BJ (cell line): ENCODE measurements around the gene NR2F1-AS1. TPM values are rescaled to one million over a fixed set of nuclear protein-coding genes. Genes with fewer than 3 reads are reported as not detected.

Source experiments
- CTCF ChIA-PET: fragments of 350-600 bp; formaldehyde crosslinking; extraction: SDS; loops from one replicate; lab custom pipeline; 2021; ENCODE audit warnings: antibody characterized with exemption, inconsistent platforms; lab: Yijun Ruan, JAX
- POLR2A ChIA-PET: fragments of 300-600 bp; sonication (Branson Sonifier 250); formaldehyde crosslinking; extraction: SDS; loops from one replicate; lab custom pipeline; 2021; ENCODE audit warnings: antibody characterized with exemption; lab: Charles Lee
- DNase-seq: peaks from one replicate; pipeline ENCODE4 v3.0.0-alpha.2; 2011; ENCODE audit warnings: low read depth
- H3K27me3 ChIP-seq: 2 replicates; pipeline ENCODE4 v1.6.0; 2011; ENCODE audit warnings: low read length; ENCODE audit not compliant: control insufficient read depth, insufficient read depth
- H3K36me3 ChIP-seq: 2 replicates; pipeline ENCODE4 v1.5.1; 2011; ENCODE audit warnings: low read length; ENCODE audit not compliant: control insufficient read depth, insufficient read depth
- H3K4me3 ChIP-seq: 2 replicates; pipeline ENCODE4 v1.5.1; 2011; ENCODE audit warnings: low read depth, mild to moderate bottlenecking, control low read depth, low read length
- CTCF ChIP-seq: IDR thresholded peaks from 2 replicates; pipeline ENCODE4 v1.5.1; 2011; ENCODE audit warnings: low read depth, mild to moderate bottlenecking, control low read depth, inconsistent platforms, low read length, moderate library complexity; ENCODE audit not compliant: insufficient read depth
- polyA plus RNA-seq: library from polyadenylated mRNA; depleted of rRNA; stranded (reverse); fragments of >200 nt; gene quantifications from 2 replicates; pipeline ENCODE4 v1.2.3, GENCODE V29; 2011

NR2F1-AS1 gene
- polyA plus RNA-seq, 1 experiment: 13.7 TPM

GRCh38 chr5:93583439-93583767 is 2.4 kb upstream of the NR2F1-AS1 start:
- no peak for TF ChIP-seq CTCF
- peaks cover 9% of the 10 kb centered on the region for H3K36me3 ChIP-seq
- ChIA-PET POLR2A (interaction anchor here (0.6 to 0.9 kb wide), 2 partner anchors 217 to 503 kb away, joined by 6 read pairs; no protein-coding TSS in a partner anchor), CTCF (interaction anchor here (0.6 to 1.4 kb wide), 6 partner anchors 11 to 491 kb away, joined by 3 to 8 read pairs (median 3); no protein-coding TSS in a partner anchor)
- DNase-seq: no peak
- peak overlapping the region; percentile 75 for H3K4me3 ChIP-seq
- no peaks in the 10 kb centered on the region for H3K27me3 ChIP-seq

GRCh38 chr5:93582677-93583438 is 1.8 kb upstream of the NR2F1-AS1 start, which contains the start of gene NR2F1:
TSS of gene NR2F1 (plus strand) at chr5:93583222. CDS start at chr5:93585024, 1,802 bp downstream.
- POLR2A ChIA-PET: interaction anchor here (0.6 to 0.9 kb wide), 6 partner anchors 80 to 1246 kb away, joined by 6 to 18 read pairs (median 6); no protein-coding TSS in a partner anchor

GRCh38 chr5:93582167-93582462 is 1.1 kb upstream of the NR2F1-AS1 start:
- Histone ChIP-seq H3K27me3 (no peaks in the 10 kb centered on the region), H3K36me3 (no peaks in the 10 kb centered on the region; the same call in 1 of the 2 replicates), H3K4me3 (peak overlapping the region; percentile 75)
- DNase-seq: no peak
- no peak for TF ChIP-seq CTCF
- POLR2A ChIA-PET: interaction anchor here (0.6 kb wide), 1 partner anchor 80 kb away, joined by 6 read pairs; no protein-coding TSS in a partner anchor
- CTCF ChIA-PET: interaction anchor here (0.6 to 1.4 kb wide), 3 partner anchors 219 to 1551 kb away, joined by 3 to 8 read pairs (median 4); no protein-coding TSS in a partner anchor

More at GRCh38 chr5:93582677-93583438, 1.8 kb upstream of the NR2F1-AS1 start, which contains the start of gene NR2F1:
- H3K4me3 ChIP-seq: peak within 1 kb of the TSS; percentile 75
- CTCF ChIA-PET: interaction anchor here (0.6 to 1.4 kb wide), 7 partner anchors 10 to 1551 kb away, joined by 3 to 8 read pairs (median 3); no protein-coding TSS in a partner anchor
- no peaks in the 10 kb centered on the region for H3K27me3 ChIP-seq
- H3K36me3 ChIP-seq: peaks cover 5% of the 10 kb centered on the region
- no peak for TF ChIP-seq CTCF
- DNase-seq: peak; percentile 74

- Histone ChIP-seq H3K4me3 (peak overlapping the region; percentile 75), H3K36me3 (no peaks in the 10 kb centered on the region; the same call in 1 of the 2 replicates), H3K27me3 (no peaks in the 10 kb centered on the region)
- DNase-seq: no peak
- ChIA-PET POLR2A (no interaction called here), CTCF (interaction anchor here (0.6 to 1.6 kb wide), 4 partner anchors 9 to 892 kb away, joined by 3 to 4 read pairs (median 4); no protein-coding TSS in a partner anchor)
- no peak for TF ChIP-seq CTCF
These were observed 724 bp downstream of the NR2F1-AS1 start for GRCh38 chr5:93580063-93580926.
